ENCODE results near the gene STAT2. TPM values are rescaled to one million over a fixed set of nuclear protein-coding genes. Genes with fewer than 3 reads are reported as not detected.

The STAT2 gene
- total and polyA plus RNA-seq, 9 of the 15 experiments (the other 6 are each of a cell fraction or from before 2014, with no cell fraction given), result 15.5 to 46.9 (median 40.1) TPM

DNA sequence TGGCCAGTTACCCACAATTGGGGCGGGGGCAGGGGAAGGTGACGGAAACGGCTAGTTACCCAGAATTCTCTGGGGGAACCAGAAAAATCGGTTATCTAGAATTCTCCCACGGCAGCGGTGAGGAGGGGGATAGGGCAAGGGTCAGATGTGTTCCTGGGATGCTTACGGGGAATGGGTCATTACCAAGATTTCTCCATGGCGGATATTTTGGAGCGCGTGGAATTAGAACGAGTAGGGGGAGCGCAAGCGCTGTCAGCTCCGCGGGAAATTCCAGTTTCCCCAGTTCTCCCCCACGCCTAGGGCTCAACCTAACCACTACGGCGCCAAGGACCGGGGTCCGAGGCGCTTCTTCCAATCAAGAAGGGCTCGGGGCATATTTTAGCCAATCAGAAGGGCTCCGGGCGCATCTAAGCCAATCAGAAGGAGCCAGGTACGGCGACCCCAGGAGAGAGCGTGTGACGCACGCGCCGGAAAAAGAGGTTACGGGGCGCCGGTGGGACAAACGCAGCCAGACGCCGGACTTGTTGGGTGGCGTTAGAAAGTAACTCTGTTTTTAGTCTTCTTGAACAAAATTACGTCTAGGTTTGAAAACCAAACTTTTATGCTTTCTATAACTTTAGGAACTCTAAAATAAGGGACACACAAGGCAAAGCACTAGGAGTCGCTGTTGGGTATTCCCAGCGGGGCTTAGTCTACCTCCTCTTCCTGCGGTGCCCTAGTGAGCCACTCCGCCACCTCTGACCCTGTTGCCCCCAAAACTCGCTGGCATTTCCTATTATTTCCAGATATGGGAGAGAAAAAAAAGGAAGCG lies 26.0 kb downstream of the STAT2 start, which contains the start of gene PAN2 (continued):
- no peak for TF ChIP-seq REST (IDR thresholded peaks at IDR 0.05; ENCODE audit: borderline replicate concordance)
- TF ChIP-seq REST (CRISPR knock-in tag; IDR thresholded peaks at IDR 0.05; ENCODE audit: low read depth), result no peak; the same call in 1 of the 2 replicates
- no peak for TF ChIP-seq SRF (CRISPR knock-in tag; IDR thresholded peaks at IDR 0.05)
- TF ChIP-seq POLR2A (conservative IDR thresholded peaks at IDR 0.05), result peak; percentile 90
- peak in 1 of 2 experiments; percentile 91; a peak in 2 of 4 replicates for TF ChIP-seq NONO (IDR thresholded peaks at IDR 0.05; ENCODE audit: low read depth in 2 of 2, low read length in 1 of 2)
- no peak for TF ChIP-seq NFE2 (IDR thresholded peaks at IDR 0.05; ENCODE audit: low read depth)
- TF ChIP-seq PHF8 (IDR thresholded peaks at IDR 0.05; ENCODE audit: borderline replicate concordance, low read length), result peak; percentile 77; the same call in 1 of the 2 replicates
- no peak for TF ChIP-seq ZNF282 (CRISPR knock-in tag; IDR thresholded peaks at IDR 0.05)
- TF ChIP-seq MTA3 (IDR thresholded peaks at IDR 0.05; ENCODE audit: borderline replicate concordance), result peak; percentile 95
- peak; percentile 97 for TF ChIP-seq FOS (IDR thresholded peaks at IDR 0.05; ENCODE audit: extremely low read depth, insufficient read length)
- peak; percentile 51; the same call in 1 of the 2 replicates for TF ChIP-seq ARID1B (IDR thresholded peaks at IDR 0.05)
- TF ChIP-seq POLR2G (IDR thresholded peaks at IDR 0.05; ENCODE audit: low read depth, low read length), result peak; percentile 94
- 0 out of 2 replicates have a peak, but pooled peaks have one; percentile 64 for TF ChIP-seq ZNF561 (CRISPR knock-in tag; conservative IDR thresholded peaks at IDR 0.05)
- no peak for TF ChIP-seq FOXA3 (CRISPR knock-in tag; conservative IDR thresholded peaks at IDR 0.05 in 1 of 2, IDR thresholded peaks at IDR 0.05 in 1 of 2)
- TF ChIP-seq ADNP (tag; IDR thresholded peaks at IDR 0.05), result peak; percentile 62; the same call in 1 of the 2 replicates
- peak; percentile 47 to 70 (median 65) for TF ChIP-seq CTCF (IDR thresholded peaks at IDR 0.05 in 2 of 3, conservative IDR thresholded peaks at IDR 0.05 in 1 of 3; ENCODE audit: insufficient read depth in 2 of 3, low read depth in 1 of 3, low read length in 3 of 3)
- peak; percentile 83 for TF ChIP-seq TAF9B (IDR thresholded peaks at IDR 0.05; ENCODE audit: partially characterized antibody)

All from K562 (cell line).